Stimulated activated CD4-positive, alpha-beta T cell treated with anti-CD3 and anti-CD28 coated beads, TNF-alpha, amount 100 ng/mL, for 48 hours (primary cell): ENCODE data around the gene STOML1.

Experiments used
- DNase-seq, 3 donors: peaks; one replicate each; pipeline ENCODE4 v3.0.0-alpha.2; 2020; ENCODE audit warnings: low read depth in 3 of 3

Gene STOML1, protein sequence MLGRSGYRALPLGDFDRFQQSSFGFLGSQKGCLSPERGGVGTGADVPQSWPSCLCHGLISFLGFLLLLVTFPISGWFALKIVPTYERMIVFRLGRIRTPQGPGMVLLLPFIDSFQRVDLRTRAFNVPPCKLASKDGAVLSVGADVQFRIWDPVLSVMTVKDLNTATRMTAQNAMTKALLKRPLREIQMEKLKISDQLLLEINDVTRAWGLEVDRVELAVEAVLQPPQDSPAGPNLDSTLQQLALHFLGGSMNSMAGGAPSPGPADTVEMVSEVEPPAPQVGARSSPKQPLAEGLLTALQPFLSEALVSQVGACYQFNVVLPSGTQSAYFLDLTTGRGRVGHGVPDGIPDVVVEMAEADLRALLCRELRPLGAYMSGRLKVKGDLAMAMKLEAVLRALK

GRCh38 chr15:73991726-73992593 lies at the start of gene STOML1:
Gene STOML1, minus strand, starts transcription at chr15:73992295. Its CDS starts 72 bp downstream, at chr15:73992223.
- DNase-seq, result peak; percentile 89 to 90 (median 89)

- DNase-seq, result no peak
Observed at GRCh38 chr15:74041311-74041756, 49.2 kb upstream of the STOML1 start.

DNA sequence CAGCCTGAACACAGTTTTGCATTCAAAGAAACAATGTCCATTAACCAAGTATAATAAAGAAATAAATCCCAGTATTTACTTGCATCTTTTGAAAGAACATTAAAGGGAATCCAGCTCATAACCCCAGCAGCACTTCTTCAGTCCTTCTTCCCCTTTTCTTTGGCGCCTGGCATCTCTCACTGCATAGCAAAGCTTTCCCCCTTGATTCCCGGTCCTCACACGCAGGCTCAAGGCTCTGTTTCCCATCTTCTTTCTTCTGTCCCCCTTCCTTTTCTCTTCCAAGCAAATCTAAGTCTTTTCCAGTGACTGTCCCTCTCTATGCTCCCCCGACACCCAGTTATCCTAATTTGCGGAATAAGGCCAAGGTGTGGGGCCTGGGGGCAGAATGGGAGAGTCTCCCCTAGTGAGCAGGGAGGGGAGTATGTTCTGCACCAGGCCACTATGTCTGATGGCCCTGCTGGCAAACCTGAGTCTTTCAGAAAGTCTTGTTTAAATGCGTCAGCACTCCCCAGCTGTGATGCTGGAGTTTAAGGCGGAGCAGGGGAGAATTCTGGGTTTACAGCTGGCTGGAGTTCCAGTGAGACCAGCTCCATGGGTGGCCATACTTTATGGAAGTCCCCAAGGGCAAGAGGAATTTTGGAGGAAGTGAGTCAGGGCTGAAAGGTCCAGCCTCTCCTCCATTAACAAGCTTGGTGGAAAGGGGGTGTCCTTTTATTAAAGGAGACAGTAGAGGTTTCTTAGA lies 48.2 kb upstream of the STOML1 start:
- DNase-seq, result no peak

DNA sequence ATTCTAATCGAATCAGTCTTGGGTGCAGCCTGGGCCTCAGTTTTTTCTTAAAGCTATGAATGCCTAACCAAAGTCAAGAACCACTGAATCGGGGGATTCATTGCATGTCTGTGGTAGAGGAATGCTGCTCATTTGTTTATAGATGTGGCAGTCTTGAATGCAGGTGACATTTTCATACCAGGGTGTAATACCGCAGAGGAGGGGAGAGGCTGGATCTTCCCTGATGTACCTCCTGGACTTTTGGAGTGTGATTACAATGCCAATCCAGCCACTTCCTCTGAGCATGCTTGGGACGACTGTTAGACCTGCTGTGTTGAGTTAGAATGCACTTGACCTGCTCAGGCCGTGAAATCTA lies 47.5 kb upstream of the STOML1 start:
- DNase-seq, result no peak

DNA sequence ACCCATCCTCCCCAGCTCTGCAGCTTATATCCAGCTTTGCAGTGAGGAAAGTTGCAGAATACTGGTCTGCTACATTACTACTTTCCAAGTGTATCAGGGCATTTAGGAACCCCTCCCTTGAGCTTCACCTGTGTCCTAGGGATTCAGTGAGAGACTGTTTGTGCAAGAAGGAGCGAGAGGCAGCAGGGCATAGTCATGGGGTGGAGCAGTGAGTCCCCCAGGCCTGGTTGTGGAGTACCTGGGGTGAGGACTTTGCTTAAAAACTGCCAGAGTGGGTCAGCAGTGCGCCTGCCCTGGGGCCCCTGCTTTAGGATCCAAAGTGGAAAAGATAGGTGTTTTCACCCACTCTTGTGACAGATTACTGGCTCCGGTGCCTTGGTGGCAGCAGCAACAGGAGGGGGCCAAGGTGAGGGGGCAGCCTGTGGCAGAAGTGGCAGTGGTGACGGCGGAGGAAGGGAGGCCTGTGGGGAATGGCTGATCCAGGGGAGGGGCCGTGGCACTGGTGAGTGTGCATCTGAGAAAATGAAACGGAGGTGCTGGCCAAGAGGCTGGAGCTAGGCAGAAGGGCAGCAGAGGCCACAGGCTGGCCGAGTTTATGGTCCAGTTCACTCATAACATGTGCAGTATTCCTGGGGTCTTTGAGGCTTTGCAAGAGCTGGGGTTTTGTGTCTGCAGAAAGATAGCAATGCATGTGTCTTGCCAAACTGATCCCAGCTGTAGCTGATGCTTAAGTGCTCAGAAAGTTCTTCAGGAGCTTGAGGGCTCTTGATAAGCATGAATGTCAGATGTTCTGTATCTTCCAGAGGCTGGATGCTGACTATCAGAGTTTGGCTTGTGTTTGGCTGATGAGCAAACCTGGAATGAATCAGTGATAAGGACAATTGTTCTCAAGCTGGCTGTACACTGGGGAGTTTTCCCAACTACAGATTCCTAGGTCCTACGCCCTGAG lies 46.9 kb upstream of the STOML1 start:
- DNase-seq, result no peak

GRCh38 chr15:74037171-74038117 lies 45.3 kb upstream of the STOML1 start:
- DNase-seq, result no peak

DNA sequence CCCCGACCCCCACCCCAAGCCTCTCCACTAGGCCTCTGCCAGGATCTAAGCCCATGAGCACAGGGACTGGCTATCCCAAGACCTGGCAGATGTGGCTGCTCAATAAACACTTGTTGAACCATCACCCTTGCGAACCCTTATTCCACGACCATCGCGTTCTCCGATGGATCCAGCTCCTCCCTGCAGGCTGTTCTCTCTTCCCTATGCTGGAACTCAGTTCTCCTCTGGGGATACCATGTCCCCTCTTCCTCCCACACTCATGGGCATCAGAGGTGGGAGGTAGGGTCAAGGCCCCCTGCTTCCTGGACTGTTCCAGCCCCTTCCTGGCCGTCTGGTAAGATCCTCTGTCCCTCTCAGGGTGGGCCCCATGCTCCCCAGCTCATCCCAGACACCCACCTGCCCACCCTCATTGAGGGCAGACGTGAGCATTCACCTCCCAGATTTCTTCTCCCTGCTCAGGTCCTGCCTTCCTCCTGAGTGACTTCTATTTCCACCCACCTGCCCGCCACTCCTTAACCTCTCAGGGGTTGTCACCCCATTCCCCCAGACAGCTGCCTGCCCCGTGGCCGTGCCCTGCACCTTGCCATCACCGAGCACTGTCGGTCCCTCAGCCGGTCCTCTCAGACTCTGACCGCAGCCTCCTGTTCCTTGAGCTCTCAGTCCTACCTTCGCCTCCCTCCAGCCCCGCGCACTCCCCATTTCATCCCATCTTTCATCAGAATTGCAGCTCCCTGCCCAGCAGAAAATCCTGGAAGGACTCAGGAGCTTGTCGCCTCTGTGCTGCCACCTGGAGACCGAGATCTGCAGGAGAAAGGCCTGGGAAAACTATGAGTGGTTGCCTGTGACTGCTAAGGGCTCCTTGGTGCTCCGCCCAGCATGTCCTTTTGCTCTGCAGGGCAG lies 44.4 kb upstream of the STOML1 start:
- DNase-seq, result no peak

DNA sequence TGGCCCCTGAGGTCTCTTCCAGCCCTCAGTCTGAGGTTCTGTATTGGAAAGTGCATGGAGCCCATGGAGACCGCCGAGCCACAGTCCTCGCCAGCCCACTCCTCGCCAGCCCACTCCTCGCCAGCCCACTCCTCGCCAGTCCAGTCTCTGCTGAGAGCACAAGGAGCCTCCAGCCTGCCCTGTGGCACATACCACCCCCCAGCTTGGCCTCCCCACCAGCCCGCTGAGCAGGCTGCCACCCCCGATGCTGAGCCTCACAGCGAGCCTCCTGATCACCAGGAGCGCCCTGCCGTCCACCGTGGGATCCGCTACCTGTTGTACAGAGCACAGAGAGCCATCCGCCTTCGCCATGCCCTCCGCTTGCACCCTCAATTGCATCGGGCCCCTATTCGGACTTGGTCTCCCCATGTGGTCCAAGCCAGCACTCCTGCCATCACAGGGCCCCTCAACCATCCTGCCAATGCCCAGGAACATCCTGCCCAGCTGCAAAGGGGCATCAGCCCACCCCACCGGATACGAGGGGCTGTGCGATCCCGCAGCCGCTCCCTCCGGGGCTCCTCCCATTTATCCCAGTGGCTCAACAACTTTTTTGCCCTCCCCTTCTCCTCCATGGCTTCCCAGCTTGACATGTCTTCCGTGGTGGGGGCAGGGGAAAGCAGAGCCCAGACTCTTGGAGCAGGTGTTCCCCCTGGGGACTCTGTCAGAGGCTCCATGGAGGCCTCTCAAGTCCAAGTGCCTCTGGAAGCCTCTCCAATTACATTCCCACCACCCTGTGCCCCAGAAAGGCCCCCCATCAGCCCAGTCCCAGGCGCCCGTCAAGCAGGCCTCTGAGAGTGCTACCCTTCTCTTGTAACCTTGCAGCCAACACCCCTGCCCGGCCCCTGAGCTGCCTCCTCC lies 43.3 kb upstream of the STOML1 start:
- no peak for DNase-seq

- no peak for DNase-seq
Observed at GRCh38 chr15:74034206-74034755, 42.2 kb upstream of the STOML1 start.

GRCh38 chr15:74032606-74033561 lies 40.8 kb upstream of the STOML1 start:
- no peak for DNase-seq

- DNase-seq, result no peak
Observed at GRCh38 chr15:74032046-74032445, 40.0 kb upstream of the STOML1 start.

DNA sequence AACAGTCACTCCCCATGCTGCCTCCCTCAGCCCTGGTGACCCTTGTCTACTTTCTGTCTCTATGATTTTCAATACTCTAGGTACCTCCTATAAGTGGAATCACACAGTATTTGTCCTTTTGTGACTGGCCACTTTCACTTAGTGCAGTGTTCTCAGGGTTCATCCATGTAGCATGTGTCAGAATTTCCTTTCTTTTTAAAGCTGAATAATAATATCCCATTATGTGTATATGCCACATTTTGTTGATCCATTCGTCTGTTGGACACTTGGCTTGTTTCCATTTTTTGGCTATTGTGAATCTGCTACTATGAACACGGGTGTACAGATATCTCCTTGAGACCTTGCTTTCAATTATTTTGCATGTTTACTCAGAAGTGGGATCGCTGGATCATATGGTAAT lies 36.6 kb upstream of the STOML1 start:
- no peak for DNase-seq

DNA sequence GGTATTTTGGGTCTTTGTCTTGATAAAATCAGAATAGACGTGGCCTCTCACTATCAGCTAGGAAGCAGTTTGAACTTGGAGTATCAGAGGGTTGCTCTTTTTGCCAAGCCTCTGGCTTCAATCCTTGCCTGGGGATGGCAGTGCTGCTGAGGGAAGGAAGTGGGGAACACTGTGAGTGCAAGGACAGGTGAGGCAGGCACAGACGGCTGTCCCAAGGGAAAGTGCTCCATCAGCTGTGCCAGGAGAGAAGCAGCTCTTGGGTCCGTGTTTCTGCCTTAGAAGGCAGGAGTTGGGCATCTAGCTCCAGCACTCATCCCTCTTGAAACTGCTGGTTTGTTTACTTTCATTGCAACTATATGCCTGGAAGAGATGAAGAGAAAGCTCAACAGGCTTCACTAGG lies 35.6 kb upstream of the STOML1 start:
- DNase-seq, result no peak

DNA sequence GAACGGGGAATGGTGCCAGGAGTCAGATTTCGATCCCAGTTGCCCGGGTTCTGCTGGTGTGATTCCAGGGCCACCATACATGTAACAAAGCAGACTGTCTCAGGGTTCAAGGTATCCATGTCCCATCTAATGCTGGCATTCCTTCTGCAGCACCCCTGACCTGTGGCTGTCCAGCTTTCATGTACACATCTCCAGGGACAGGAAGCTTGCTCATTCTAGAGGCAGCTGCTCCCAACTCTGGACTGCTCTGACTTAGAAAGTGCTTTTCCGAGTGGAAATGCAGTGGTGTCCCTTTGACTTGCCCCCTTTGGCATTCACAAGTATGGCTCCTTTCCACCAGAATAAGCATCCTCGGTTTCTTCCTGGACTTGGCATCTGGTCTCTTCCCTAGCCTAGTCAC lies 33.3 kb upstream of the STOML1 start:
- no peak for DNase-seq

DNA sequence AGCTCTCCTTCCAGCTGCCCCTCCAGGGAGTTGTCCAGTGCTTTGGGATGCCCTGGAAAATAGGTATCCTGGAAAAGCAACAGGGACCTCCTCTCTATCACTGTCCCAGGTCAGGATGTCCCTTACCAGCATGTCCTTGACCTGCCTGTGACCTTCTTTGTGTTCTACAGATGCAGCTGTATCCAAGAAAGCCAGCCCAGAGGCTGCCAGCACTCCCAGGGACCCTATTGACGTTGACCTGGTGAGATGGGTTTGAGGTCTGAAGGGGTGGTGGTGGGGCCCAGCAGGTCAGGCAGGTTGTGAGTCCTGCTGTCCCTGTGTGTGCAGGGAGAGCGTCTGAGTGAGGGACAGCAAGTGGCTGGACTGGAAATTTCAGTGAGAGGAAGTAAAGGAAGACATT lies 32.6 kb upstream of the STOML1 start:
- no peak for DNase-seq

DNA sequence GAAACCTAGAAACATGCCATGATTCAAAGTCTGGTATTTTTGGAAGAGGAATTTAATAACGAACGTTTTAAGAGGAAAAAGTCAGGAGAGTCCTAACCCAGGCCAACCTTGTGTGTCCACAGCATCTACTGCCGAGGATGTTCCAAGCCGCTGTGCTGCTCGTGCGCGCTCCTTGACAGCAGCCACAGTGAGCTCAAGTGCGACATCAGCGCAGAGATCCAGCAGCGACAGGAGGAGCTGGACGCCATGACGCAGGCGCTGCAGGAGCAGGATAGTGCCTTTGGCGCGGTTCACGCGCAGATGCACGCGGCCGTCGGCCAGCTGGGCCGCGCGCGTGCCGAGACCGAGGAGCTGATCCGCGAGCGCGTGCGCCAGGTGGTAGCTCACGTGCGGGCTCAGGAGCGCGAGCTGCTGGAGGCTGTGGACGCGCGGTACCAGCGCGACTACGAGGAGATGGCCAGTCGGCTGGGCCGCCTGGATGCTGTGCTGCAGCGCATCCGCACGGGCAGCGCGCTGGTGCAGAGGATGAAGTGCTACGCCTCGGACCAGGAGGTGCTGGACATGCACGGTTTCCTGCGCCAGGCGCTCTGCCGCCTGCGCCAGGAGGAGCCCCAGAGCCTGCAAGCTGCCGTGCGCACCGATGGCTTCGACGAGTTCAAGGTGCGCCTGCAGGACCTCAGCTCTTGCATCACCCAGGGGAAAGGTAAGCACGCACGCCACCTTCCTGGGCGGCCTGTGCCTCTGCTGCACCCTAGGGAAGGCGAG lies 30.8 kb upstream of the STOML1 start:
- DNase-seq, result no peak
